NCI-H526 (cell line): ENCODE measurements around the gene GPR137.

Experiments
- DNase-seq, 2 experiments: peaks; one replicate each; lab custom pipeline; 2025; lab: John Stamatoyannopoulos, UW

The GPR137 gene

GRCh38 chr11:64249038-64249437, 36.6 kb upstream of the GPR137 start:
- DNase-seq, result no peak

- DNase-seq, result peak in 1 of 2 experiments; percentile 30
These were observed 35.9 kb upstream of the GPR137 start for GRCh38 chr11:64249563-64250414.

- DNase-seq, result no peak
These were observed 35.1 kb upstream of the GPR137 start for GRCh38 chr11:64250415-64251015.

- DNase-seq, result peak in 1 of 2 experiments; percentile 79
These were observed 34.5 kb upstream of the GPR137 start, which contains the start of gene PLCB3 for GRCh38 chr11:64251016-64251752. Gene PLCB3 (plus strand): TSS chr11:64251530. CDS start chr11:64251650, 120 bp downstream.

GRCh38 chr11:64251753-64252002, 34.0 kb upstream of the GPR137 start:
- DNase-seq, result no peak

GRCh38 chr11:64252003-64252872, 33.4 kb upstream of the GPR137 start:
- peak in 1 of 2 experiments; percentile 69 for DNase-seq

GRCh38 chr11:64253043-64253442, 32.6 kb upstream of the GPR137 start:
- DNase-seq, result no peak

- DNase-seq, result no peak
These were observed 32.2 kb upstream of the GPR137 start for GRCh38 chr11:64253481-64253880.

GRCh38 chr11:64254326-64254725, 31.3 kb upstream of the GPR137 start:
- no peak for DNase-seq

- no peak for DNase-seq
These were observed 30.2 kb upstream of the GPR137 start for GRCh38 chr11:64255135-64256128.

GRCh38 chr11:64256300-64256699, 29.3 kb upstream of the GPR137 start:
- DNase-seq, result no peak

GRCh38 chr11:64258356-64258755, 27.3 kb upstream of the GPR137 start:
- DNase-seq, result no peak

GRCh38 chr11:64258946-64259532, 26.6 kb upstream of the GPR137 start:
- DNase-seq, result no peak

- no peak for DNase-seq
These were observed 26.0 kb upstream of the GPR137 start for GRCh38 chr11:64259533-64260067.

GRCh38 chr11:64260147-64260708, 25.4 kb upstream of the GPR137 start:
- no peak for DNase-seq

GRCh38 chr11:64261556-64262080, 24.0 kb upstream of the GPR137 start:
- no peak for DNase-seq

- no peak for DNase-seq
These were observed 23.2 kb upstream of the GPR137 start for GRCh38 chr11:64262271-64263002.

GRCh38 chr11:64263021-64263946, 22.4 kb upstream of the GPR137 start:
- peak in 1 of 2 experiments; percentile 21 for DNase-seq
